GM21786 (cell line): ENCODE measurements around the gene SLC29A1.

ENCODE experiments used
- ATAC-seq: cut with Tn5 transposase; IDR thresholded peaks from one replicate; pipeline ENCODE4 v1.9.1; 2021; ENCODE audit not compliant: unreplicated experiment

SLC29A1 gene

DNA sequence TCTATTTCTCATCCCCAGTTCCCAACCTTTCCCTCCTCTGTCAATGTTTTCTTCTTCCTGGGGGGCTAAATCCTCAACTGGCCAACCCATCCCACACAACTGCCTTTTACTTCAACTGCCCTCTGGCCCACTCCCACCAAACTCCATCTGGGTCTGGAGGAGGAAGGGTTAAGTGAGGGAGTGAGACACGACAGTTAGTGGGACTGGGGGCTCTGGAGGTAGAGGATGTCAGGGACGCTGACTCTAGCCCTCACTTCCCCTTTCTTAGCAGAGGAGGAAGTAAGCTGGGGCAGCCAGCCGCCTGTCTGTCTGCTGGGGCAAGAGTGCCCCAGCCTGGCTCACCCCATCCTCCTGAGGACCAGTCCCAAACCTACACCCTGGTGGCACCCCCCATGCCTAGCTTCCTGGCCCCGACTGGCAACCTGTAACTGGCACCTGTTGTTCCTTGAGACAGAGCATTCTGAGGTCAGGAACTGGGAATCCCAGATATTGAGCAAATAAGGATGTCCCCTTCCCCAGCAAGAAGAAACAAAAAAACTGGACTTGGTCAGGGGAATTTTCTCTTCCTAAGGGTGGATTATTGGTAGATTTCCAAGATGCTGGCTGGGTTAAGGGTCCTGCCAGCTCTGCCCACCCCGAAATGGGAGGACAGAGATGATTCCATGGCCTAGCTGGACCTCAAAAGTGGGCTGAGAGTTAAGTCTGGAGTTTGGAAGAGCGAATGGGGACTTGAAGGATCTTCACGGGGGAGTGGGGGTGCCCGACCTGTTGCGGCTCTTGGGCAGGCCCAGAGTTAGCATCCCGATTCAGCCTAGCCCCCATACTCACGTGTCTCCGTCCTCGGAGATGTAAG is 41.0 kb downstream of the SLC29A1 start:
- ATAC-seq = peak; percentile 28

DNA sequence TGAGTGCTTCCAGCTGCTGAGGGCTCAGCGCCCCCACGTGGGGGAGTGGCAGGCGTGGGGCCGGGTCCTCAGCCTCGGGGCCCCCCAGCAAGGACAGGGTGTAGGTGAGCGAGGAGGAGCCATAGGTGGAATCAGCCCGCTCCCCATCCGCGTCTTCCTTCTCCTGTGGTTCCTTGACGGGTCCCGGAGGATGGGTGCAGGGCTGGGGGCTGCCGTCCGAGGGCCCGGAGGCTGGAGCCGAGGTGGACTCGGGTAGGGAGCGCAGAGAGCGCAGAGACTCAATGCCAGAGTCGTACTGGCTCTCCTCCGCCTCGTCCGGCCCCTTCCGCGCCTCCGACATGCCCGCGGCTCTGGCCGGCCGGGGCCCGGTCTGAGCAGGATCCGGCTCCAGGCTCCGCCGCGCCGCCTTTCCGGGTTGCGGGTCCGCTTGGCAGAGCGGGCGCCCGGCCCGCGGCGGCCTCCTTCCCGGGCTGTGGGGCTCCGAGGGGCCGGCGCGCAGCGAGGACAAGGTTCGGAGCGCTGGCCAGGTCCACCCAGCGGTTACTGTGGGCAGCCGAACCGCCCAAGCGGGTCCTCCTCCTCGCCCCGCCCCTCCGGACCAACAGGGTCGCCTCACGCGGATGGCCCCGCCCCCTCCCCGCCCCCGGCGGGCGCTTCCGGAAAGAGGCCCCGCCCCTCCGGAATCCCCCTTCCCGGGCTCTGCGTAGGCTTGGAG is 41.8 kb downstream of the SLC29A1 start, which contains the start of gene NFKBIE:
TSS of gene NFKBIE (minus strand) at position 545 of the 715 bp plus-strand sequence. CDS start at position 340, 205 bp downstream.
- ATAC-seq = peak; percentile 26

DNA sequence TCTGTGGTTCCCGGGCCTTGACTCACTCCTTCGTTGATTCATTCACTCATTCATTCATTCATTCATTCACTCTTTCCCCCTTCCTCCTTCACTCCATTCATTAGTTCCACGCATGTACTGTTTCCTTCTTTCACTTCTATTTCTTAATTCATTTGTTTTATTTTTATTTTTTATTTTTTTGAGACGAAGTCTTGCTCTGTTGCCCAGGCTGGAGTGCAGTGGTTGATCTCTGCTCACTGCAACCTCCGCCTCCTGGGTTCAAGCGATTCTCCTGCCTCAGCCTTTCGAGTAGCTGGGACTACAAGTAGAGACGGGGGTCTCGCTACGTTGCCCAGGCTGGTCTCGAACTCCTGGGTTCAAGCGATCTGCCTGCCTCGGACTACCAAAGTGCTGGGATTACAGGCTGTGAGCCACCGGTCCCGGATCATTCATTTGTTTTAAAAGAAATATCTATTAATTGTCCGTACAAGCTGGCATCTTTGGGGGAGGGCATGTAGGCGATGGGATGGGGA is 42.4 kb downstream of the SLC29A1 start:
- ATAC-seq = peak; percentile 29

DNA sequence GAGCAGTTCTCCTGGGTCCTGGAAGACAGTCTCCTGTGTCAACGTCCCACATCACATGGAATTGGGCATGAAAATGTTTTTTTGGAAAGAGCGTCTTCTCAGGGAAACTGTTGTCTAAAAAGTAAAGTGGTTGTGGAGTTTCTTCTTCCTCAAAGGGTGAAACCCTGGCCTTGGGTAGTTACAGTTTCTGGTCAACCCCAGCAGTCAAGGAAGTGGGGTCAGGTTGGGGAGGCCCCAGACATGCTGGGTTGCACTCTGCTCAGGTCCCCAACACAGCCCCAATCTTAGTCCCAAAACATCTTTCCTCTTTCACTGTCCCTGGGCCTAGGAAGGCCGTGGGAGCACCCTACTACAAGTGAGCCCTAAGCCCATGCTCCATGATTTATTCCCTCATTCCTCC is 43.0 kb downstream of the SLC29A1 start:
- ATAC-seq = peak; percentile 33

DNA sequence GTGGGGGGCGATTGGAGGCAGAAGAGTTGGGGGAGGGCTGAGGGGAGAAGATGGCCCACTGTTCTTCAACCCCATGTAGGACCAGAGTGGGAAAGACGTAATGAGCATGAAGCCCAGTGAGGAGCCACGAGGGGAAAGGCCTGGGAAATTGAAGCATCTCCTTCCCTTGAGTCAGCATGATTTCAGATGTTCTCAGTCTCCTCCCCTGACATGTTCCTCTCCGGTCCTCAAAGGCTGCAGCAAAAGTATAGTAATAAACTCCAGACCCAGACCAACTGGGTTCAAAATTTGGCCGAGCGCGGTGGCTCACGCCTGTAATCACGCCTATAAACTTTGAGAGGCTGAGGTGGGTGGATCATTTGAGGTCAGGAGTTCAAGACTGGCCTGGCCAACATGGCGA is 43.9 kb downstream of the SLC29A1 start:
- no peak for ATAC-seq

DNA sequence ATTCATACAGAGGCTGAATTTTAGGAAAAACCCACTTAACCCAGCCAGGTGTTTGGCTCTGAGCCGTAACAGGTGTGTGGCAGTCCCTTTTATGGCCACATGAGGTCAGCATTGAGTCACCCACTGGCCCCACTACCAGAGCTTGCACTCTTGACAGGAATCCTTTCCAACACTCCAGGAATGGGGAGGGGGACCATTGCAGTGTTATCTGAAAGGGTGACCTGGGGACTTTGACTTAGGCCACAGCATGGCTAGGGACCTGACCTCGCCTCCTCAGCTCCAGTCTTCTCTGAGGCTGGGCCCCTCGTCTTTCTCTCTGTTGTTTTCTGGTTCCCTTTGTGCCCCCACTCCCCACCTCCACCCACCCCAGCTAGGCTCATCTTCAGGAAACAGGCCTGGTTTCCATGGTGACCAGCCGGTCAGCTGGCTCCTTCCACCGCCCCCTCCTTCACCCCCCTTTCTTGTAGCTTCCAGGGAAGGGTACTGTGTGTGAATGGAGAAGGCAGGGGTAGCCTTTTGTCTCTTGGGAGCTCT is 44.8 kb downstream of the SLC29A1 start:
- no peak for ATAC-seq

DNA sequence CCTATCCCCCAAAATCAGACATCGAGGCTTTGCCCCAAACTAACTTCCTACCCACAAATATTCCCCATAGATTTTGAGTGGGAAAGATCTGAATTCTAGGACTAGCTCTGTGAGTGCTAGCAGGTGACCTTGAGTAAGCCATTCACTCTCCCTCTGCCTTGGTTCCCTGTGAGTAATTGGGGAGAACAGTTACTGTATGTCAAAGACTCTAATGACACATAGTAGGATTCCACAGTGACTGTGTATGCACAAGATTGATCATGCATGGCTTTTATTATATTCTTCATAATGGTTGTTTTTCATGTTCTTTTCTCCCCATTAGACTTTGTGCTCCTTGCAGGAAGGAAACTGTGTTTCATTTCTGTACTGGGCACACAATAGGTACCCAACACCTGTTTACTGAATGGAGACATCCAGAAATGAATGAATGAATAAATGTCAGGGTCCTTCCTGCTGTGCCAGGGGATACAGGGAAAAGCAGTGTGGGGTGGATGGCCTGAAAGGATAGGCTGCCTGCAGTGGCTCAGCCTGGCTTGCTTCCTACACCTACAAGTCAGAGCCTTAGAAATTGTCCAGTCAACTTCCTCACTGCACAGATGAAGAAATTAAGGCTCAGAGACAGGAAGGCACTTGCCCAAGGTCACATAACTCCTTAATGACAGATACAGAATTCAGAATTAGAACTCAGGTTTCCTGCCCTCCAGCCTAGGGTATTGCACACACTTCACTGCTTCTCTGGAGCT is 46.0 kb downstream of the SLC29A1 start:
- no peak for ATAC-seq

DNA sequence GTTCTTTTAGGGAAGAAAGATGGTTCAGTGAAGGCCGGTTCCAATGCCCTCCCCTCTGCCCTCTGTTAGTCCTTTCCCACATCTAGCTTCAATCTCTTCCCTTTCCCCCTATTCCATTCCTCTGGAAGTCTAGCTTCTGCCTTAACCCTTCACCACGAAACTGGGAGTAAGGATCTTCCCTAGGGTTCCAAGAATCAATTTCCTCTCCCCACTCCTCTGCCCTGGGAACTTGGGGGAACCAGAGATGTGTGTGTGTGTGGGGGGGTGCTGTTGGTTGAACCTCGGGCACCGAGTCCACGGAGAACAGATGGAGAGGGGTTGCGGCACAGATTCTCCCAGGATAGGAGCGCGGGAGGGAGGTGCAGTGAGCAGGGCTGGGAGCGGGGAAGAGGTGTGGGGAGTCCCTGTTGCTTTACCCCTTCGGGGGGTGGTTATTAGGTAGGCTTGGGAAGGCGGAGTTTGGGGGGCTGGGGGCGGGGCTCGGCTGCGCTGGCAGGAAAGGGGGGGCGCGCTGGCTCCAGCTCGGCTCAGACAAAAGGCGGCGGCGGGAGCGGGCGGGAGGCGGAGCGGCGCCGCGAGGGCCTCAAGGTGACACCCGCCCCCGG is 46.6 kb downstream of the SLC29A1 start, which contains the start of gene TMEM151B:
TSS of gene TMEM151B (plus strand) at position 530 of the 605 bp plus-strand sequence. CDS start 293 bp downstream, outside the sequence.
- ATAC-seq = no peak

DNA sequence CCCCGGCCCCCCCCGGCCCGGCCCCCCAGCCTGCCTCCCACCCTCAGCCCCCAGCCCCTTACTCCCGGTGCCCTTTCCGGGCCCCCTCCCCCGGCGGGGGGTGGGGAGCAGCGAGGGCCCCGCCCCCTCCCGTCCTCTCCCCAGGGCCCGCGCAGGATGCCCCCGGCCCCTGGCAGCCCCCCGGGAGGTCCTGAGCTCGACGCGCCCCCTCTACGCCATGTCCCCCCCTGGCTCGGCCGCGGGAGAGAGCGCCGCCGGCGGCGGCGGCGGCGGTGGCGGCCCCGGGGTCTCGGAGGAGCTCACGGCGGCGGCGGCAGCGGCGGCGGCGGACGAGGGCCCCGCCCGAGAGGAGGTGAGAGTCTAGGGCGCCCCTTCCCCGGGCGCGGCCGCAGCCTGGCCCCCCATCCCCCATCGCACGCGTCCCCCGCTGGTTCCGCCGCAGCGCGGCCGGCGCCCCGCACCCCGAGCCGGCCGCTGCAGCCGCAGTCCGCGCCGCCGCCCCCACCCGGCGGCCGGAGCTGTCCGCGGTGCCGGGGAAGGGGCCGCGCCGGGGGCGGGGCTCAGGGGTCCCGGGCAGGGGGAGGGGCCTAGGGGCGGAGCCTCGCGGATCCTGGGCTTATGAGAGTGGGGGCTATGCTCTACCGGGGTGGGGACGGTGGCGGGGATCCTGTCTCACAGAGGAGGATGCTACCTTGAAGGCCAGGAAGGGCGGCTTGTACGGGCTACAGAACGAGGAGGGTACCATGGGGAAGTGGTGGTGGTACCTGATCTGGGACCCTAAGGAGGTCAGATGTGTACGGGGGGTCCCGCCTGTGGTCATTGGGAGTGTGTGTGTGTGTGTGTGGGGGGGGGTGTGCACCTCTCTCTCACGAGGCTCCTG is 47.4 kb downstream of the SLC29A1 start:
- ATAC-seq = no peak

DNA sequence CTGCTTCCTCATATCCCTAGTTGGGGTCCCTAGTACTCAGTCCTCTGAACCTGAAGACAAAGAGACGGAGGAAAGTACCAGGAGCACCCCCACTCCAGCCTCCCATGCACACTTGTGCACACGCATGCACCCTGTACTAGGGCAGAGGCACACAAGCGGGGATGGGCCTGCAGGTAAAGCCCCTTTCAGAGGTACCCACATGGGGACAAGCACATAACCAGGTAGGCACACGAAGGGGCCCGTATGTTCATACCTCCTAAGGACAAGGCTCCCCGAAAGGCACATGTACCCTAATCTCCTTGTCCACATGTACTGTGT is 48.0 kb downstream of the SLC29A1 start:
- no peak for ATAC-seq

DNA sequence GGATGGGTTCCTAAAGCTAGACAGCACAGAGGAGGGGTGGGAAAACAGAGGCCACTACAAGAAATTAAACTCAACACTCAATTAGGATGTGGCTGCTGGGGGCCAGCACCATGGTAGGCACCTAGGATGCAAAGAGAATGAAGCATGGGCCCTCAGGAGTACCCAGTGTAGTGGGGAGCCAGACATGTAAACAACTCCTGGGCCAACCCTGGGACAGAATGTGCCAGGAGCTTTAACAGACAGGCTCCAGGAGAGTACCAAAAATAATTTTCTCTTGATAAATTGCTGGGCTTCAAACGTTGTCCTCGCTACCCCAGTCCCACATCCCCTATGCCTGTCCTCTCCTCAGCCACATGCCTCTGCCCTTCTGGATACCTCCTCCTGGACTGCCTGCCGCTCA is 48.5 kb downstream of the SLC29A1 start:
- no peak for ATAC-seq

DNA sequence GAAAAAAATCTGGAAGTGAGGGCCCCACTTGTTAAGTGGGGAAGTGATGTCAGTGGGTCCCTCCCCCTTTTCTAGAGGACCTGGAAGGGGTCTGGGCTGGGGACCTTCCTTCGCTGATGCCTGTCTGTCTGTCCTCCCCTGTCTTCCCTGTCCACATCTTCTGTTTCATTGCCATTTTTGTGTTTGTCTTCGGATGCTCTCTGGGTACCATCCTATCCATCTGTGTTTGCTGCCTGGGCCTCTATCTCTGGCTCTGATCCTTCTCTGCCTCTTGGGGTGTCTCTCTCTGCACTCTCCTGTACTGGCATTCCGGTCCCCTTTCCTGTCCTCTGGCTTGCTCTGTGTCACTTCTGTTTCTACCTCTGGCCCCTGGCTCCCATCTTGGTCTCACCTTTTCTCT is 49.1 kb downstream of the SLC29A1 start:
- no peak for ATAC-seq

DNA sequence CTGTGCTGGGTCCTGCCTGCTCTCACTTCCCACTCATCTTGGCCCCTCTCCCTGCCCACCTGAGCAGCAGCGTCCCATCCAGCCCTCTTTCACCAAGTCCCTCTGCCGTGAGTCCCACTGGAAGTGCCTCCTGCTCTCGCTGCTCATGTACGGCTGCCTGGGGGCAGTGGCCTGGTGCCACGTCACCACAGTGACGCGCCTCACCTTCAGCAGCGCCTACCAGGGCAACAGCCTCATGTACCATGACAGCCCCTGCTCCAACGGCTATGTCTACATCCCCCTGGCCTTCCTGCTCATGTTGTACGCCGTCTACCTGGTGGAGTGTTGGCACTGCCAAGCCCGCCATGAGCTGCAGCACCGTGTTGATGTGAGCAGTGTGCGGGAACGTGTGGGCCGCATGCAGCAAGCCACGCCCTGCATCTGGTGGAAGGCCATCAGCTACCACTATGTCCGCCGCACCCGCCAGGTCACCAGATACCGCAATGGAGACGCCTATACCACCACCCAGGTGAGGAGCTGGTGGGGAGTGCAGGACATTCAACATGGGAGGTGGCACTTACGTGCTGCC is 49.7 kb downstream of the SLC29A1 start:
- no peak for ATAC-seq

DNA sequence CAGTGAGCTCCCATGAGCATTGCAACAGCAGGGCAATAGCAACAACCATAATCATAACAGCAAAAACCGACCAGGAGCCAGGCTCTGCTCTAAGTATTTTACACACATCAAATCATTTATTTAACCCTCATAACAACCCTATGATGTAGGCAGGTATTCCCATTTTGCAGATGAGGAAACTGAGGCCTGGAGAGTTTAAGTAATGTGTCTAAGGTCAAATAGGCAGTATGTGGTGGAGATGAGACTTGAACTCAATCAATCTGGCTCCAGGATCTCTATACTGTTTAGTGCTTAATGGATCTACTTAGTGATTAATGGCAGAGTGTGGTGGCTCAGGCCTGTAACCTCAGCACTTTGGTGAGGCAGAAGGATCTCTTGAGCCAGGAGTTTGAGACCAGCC is 50.2 kb downstream of the SLC29A1 start:
- no peak for ATAC-seq

DNA sequence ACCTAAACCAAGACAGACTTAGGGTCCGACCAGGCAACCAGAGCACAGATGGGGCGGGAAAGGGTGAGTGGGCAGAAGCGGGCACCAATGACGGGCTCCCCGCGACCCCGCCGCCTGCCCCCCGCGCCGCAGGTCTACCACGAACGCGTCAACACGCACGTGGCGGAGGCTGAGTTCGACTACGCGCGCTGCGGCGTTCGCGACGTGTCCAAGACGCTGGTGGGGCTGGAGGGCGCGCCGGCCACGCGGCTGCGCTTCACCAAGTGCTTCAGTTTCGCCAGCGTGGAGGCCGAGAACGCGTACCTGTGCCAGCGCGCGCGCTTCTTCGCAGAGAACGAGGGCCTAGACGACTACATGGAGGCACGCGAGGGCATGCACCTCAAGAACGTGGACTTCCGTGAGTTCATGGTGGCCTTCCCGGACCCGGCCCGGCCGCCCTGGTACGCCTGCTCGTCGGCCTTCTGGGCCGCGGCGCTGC is 51.9 kb downstream of the SLC29A1 start:
- ATAC-seq = no peak

DNA sequence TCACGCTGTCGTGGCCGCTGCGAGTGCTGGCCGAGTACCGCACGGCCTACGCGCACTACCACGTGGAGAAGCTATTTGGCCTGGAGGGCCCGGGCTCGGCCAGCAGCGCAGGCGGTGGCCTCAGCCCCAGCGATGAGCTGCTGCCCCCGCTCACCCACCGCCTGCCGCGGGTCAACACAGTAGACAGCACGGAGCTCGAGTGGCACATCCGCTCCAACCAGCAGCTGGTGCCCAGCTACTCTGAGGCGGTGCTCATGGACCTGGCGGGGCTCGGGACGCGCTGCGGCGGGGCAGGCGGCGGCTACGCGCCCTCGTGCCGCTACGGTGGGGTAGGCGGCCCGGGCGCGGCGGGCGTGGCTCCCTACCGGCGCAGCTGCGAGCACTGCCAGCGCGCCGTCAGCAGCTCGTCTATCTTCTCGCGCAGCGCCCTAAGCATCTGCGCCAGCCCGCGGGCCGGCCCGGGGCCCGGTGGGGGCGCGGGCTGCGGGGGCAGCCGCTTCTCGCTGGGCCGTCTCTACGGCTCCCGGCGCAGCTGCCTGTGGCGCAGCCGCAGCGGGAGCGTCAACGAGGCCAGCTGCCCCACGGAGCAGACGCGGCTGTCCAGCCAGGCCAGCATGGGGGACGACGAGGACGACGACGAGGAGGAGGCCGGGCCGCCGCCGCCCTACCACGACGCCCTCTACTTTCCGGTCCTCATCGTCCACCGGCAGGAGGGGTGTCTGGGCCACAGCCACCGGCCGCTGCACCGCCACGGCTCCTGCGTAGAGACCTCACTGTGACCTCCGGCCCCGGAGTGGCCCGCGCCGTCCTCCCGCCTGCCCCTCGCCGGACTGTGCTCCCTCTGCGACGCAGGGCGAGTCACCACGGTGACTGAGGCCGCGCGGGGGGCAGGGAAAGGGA is 52.6 kb downstream of the SLC29A1 start:
- ATAC-seq = no peak

DNA sequence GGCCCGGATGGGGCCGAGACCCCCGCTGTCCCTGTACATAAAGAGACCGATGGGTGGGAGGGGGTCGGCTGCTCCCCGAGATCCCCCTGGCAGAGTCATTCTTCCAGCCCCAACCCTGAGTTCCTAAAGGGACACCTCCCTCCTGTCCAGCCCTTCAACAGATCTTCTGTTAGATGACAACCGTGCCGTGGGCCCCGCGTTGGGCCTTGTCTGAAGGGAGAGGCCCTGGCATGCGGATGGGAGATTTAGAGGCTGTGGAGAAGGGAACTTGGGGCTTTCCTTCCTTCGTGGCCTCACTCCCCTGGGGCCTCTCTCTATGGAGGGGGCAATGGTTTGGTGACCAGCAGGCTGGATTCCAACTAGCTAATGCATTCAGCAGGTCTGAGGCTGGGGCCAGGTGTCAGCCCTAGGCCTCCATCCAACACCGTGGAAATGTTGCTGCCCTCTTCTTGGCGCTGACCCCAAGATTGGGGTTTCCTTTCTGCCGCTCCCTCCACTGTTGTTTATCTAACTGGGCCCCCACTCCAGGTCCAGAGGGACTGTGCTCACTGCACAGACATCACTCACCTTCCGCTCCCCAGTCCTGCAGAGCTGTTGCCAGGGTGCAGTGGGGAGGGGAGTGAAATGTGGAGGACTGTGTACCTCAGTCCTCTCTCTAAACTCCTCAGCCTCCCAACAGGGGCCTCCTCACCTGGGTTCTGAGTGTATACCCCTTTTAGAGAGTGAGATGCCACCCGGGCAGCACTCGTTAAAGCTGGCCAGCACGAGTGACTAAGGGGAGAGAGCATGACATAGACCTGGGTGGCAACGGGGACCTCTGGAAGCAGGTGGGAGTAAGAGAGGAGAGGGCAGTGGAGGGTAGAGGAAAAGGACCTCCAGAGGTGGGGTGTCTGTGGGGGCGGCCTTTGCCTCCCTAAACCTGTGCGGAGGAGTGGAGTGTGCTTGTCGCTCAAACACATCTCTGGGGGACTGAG is 53.6 kb downstream of the SLC29A1 start:
- no peak for ATAC-seq
